ENCODE results near the gene MND1. TPM values are rescaled to one million over a fixed set of nuclear protein-coding genes. Genes with fewer than 3 reads are reported as not detected.
"Not testable (repeated sequence)": the region's sequence is repeated elsewhere in the genome, so short reads cannot be mapped to it uniquely, and the experiment has no call there.

MND1 gene

DNA sequence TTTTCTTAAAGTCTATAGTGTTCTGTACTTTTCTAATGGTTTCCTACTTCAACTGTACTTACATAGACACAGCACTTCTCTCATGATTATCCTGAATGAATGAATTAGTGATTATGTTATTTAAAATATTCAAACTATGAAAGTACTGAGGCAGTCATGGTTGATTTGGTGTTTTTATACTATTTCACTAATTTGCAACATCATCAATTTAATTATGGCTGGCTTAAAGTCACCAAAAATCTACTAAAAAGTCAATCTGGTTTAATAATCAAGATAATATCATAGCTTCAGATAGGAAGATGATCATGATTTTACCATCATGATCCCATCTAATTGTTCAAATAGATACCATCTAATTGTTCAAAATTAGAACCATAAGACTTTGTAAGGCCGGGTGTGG, 104.8 kb downstream of the MND1 start:
- no peak overlapping the region for H3K4me3 ChIP-seq (ENCODE audit: low read length)

DNA sequence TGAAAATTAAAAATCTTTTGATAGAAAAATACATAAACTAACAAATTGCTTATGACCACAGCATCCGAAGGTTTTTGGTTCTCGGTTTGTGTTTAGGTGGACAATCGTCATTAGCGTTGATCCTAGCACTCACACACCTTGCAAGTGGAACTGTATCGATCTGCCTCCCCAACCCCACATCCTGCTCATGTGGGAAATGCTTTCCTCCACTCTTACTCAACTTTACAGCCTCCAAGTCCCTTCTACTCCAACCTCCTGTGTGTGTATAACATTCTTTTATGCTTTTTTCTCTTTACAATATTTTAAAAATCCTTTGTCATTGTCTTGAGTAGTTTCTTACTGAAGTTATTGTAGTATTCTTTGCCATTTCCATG, 106.0 kb downstream of the MND1 start:
- Histone ChIP-seq H3K4me3 (ENCODE audit: low read length) (no peak overlapping the region), H3K36me3 (ENCODE audit: insufficient read depth, low read length) (no peaks in the 10 kb centered on the region), H3K9me3 (replicated peaks; ENCODE audit: low read length) (no peaks in the 10 kb centered on the region), H3K27me3 (ENCODE audit: control insufficient read depth, insufficient read depth, low read length) (no peaks in the 10 kb centered on the region), H3K9ac (ENCODE audit: low read depth, low read length) (no peak overlapping the region), H3K4me1 (ENCODE audit: control insufficient read depth, insufficient read depth, low read length) (peaks cover 23% of the 10 kb centered on the region), H3K4me2 (ENCODE audit: low read length) (no peak overlapping the region)

More for the DNA sequence above, 104.8 kb downstream of the MND1 start:
- no peak overlapping the region for H3K9ac ChIP-seq (ENCODE audit: low read depth, low read length)
- H3K9me3 ChIP-seq (replicated peaks; ENCODE audit: low read length) = no peaks in the 10 kb centered on the region
- no peak overlapping the region for H3K4me2 ChIP-seq (ENCODE audit: low read length)
- peaks cover 23% of the 10 kb centered on the region for H3K4me1 ChIP-seq (ENCODE audit: control insufficient read depth, insufficient read depth, low read length)
- H3K27me3 ChIP-seq (ENCODE audit: control insufficient read depth, insufficient read depth, low read length) = no peaks in the 10 kb centered on the region
- no peaks in the 10 kb centered on the region for H3K36me3 ChIP-seq (ENCODE audit: insufficient read depth, low read length)

DNA sequence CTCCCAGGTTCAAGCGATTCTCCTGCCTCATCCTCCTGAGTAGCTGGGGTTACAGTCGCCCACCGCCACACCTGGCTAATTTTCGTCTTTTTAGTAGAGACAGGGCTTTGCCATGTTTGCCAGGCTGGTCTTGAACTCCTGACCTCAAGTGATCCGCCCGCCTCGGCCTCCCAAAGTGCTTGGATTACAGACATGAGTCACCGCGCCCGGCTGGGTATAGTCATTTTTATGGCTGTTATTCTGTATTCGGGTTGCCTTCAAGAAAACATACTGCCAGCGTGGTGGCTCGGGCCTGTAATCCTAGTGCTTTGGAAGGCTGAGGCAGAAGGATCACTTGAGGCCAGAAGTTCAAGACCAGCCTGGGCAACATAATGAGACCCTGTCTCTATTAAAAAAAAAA, 106.7 kb downstream of the MND1 start:
- not testable (repeated sequence) for H3K27me3 ChIP-seq (ENCODE audit: control insufficient read depth, insufficient read depth, low read length); H3K4me3 ChIP-seq (ENCODE audit: low read length); H3K36me3 ChIP-seq (ENCODE audit: insufficient read depth, low read length); H3K4me2 ChIP-seq (ENCODE audit: low read length); H3K9me3 ChIP-seq (replicated peaks; ENCODE audit: low read length); H3K9ac ChIP-seq (ENCODE audit: low read depth, low read length)
- H3K4me1 ChIP-seq (ENCODE audit: control insufficient read depth, insufficient read depth, low read length) = peaks cover 23% of the 10 kb centered on the region

DNA sequence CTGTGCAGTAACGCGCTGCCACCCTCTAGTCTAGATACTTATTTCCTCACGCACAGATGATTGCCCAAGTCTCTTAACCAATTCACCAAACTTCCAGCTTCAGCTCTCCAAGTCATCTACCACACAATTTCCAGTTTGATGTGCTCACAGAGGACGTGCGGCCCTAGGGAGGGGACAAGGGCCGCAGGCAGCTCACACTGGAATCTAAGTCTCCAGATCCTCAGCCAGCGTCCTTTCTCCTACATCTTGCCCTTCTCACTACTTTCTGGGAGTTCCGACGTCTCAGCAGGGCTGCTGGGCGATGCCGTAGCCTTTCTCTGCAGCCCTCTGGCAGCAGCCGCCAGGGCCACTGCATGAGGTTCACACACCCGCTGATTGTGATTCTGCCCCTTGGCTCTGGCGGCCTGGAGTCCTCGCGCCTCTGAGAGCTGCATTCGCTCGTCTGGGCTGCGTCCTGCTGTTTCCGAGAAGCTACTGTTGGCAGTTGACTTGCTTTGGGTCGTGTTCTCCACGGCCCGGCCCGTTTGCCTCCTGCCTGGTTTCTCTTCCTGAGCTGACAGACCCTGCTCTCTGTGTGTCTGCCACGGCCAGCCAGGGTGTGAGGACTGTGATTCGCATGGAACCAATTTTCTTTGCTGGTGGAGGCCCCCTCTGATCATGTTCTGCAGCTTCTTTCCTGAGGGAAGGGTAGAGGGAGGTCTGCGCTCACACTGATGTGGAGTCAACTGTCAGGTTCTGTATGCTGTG, 107.6 kb downstream of the MND1 start:
- Histone ChIP-seq H3K9me3 (replicated peaks; ENCODE audit: low read length) (no peaks in the 10 kb centered on the region), H3K9ac (ENCODE audit: low read depth, low read length) (no peak overlapping the region), H3K4me1 (ENCODE audit: control insufficient read depth, insufficient read depth, low read length) (peaks cover 23% of the 10 kb centered on the region), H3K27me3 (ENCODE audit: control insufficient read depth, insufficient read depth, low read length) (no peaks in the 10 kb centered on the region), H3K36me3 (ENCODE audit: insufficient read depth, low read length) (no peaks in the 10 kb centered on the region), H3K4me3 (ENCODE audit: low read length) (no peak overlapping the region), H3K4me2 (ENCODE audit: low read length) (no peak overlapping the region)

DNA sequence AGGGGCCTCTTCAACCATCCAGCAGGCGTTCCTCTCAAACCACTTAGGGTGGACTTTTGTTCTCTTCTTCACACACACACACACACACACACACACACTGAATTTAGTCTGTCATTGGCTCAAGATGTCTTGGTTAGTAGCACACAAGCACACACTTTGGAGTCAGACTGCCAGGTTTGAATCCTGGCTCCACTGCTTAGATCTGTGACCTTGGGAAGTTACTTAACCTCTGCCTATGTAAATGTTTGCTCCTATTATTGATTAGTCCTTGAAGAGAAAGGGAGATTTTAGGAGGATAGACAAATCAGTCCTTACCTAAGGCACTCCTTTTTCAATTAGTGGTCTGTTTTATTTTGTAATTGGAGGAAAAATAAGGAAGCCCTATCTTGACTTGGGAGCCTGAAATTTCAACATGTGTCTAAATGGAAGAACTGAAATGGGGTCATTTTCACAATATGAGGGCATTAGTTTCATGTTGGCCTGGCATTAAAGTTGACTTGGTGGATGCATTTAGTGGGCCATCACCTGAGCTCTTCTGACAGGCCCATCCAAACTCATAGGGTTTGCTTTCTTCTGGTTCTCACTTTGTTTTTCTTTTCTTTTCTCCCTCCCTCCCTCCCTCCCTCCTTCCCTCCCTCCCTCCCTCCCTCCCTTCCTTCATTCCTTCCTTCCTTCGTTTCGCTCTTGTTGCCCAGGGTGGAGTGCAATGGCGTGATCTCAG, 108.3 kb downstream of the MND1 start:
- Histone ChIP-seq H3K4me2 (ENCODE audit: low read length) (no peak overlapping the region), H3K4me1 (ENCODE audit: control insufficient read depth, insufficient read depth, low read length) (peaks cover 16% of the 10 kb centered on the region), H3K27me3 (ENCODE audit: control insufficient read depth, insufficient read depth, low read length) (no peaks in the 10 kb centered on the region), H3K4me3 (ENCODE audit: low read length) (no peak overlapping the region), H3K36me3 (ENCODE audit: insufficient read depth, low read length) (no peaks in the 10 kb centered on the region), H3K9ac (ENCODE audit: low read depth, low read length) (no peak overlapping the region), H3K9me3 (replicated peaks; ENCODE audit: low read length) (no peaks in the 10 kb centered on the region)

DNA sequence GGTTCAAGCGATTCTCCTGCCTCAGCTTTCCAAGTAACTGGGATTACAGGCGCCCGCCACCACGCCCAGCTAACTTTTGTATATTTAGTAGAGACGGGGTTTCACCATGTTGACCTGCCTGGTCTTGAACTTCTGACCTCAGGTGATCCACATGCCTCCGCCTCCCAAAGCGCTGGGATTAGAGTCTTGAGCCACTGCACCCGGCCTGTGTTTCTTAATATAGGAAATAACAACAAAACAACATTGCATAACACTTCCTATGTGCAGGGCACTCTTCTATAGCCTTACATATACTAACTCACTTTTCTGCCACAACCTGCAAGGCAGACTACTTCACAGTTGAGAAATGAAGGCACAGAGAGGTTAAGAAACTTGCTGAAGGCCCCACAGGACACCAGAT, 108.9 kb downstream of the MND1 start:
- Histone ChIP-seq H3K9me3 (replicated peaks; ENCODE audit: low read length) (no peaks in the 10 kb centered on the region), H3K27me3 (ENCODE audit: control insufficient read depth, insufficient read depth, low read length) (no peaks in the 10 kb centered on the region), H3K36me3 (ENCODE audit: insufficient read depth, low read length) (no peaks in the 10 kb centered on the region), H3K4me1 (ENCODE audit: control insufficient read depth, insufficient read depth, low read length) (peaks cover 10% of the 10 kb centered on the region), H3K4me3 (ENCODE audit: low read length) (no peak overlapping the region), H3K4me2 (ENCODE audit: low read length) (no peak overlapping the region), H3K9ac (ENCODE audit: low read depth, low read length) (no peak overlapping the region)

DNA sequence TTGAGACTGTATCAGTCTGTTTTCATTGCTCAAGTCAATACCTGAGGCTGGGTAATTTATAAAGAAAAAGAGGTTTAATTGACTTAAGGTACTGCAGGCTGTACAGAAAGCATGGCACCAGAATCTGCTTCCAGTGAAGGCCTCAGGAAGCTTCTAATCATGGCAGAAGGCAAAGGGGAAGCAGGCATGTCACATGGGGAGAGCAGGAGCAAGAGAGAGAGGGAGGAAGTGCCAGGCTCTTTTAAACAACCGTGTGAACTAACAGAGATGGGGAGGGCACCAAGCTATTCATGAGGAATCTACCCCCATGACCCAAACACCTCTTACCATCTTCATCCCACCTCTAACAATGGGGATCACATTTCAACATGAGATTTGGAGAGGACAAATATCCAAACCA, 114.5 kb downstream of the MND1 start:
- Histone ChIP-seq H3K4me1 (ENCODE audit: control insufficient read depth, insufficient read depth, low read length) (peaks cover 2% of the 10 kb centered on the region), H3K9ac (ENCODE audit: low read depth, low read length) (no peak overlapping the region), H3K36me3 (ENCODE audit: insufficient read depth, low read length) (no peaks in the 10 kb centered on the region), H3K27me3 (ENCODE audit: control insufficient read depth, insufficient read depth, low read length) (no peaks in the 10 kb centered on the region), H3K9me3 (replicated peaks; ENCODE audit: low read length) (no peaks in the 10 kb centered on the region), H3K4me2 (ENCODE audit: low read length) (no peak overlapping the region), H3K4me3 (ENCODE audit: low read length) (no peak overlapping the region)

DNA sequence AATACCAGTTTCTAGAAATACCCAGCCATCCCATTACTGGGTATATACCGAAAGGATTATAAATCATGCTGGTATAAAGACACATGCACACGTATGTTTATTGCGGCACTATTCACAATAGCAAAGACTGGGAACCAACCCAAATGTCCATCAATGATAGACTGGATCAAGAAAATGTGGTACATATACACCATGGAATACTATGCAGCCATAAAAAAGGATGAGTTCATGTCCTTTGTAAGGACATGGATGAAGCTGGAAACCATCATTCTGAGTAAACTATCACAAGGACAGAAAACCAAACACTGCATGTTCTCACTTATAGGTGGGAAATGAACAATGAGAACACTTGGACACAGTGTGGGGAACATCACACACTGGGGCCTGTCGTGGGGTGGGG, 117.1 kb downstream of the MND1 start:
- not testable (repeated sequence) for H3K36me3 ChIP-seq (ENCODE audit: insufficient read depth, low read length); H3K4me2 ChIP-seq (ENCODE audit: low read length); H3K27me3 ChIP-seq (ENCODE audit: control insufficient read depth, insufficient read depth, low read length); H3K9me3 ChIP-seq (replicated peaks; ENCODE audit: low read length); H3K9ac ChIP-seq (ENCODE audit: low read depth, low read length); H3K4me3 ChIP-seq (ENCODE audit: low read length)
- peaks cover 12% of the 10 kb centered on the region for H3K4me1 ChIP-seq (ENCODE audit: control insufficient read depth, insufficient read depth, low read length)

DNA sequence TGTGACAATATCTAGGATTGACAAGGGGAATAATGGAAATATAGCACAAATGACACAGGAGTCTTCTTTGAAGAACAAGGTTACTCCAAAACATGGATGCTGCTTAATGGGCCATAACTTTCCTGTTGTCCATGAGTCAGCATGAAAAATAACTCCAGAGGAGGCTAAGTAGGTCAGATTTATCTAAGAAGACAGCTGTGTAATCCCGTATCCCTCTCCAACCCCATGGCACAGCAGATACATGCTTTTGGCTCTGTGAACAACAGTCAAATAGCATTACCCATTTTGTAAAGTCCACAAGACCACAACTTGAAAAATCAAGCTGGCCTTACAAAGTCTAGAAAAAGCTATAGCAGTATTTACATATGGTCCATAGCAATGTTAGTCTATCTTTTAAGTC, 119.6 kb downstream of the MND1 start:
- no peaks in the 10 kb centered on the region for H3K9me3 ChIP-seq (replicated peaks; ENCODE audit: low read length)
- no peaks in the 10 kb centered on the region for H3K27me3 ChIP-seq (ENCODE audit: control insufficient read depth, insufficient read depth, low read length)
- H3K4me2 ChIP-seq (ENCODE audit: low read length) = no peak overlapping the region
- H3K9ac ChIP-seq (ENCODE audit: low read depth, low read length) = no peak overlapping the region
- H3K4me3 ChIP-seq (ENCODE audit: low read length) = no peak overlapping the region
- H3K4me1 ChIP-seq (ENCODE audit: control insufficient read depth, insufficient read depth, low read length) = peaks cover 31% of the 10 kb centered on the region
- no peaks in the 10 kb centered on the region for H3K36me3 ChIP-seq (ENCODE audit: insufficient read depth, low read length)

Small RNA genes lying within 50 kb of the gene (small RNA-seq; reads per million reads assigned to genes)
- not detected for gene RN7SL419P

All from skeletal muscle satellite cell (primary cell).